Measurements from ENCODE around the gene PCDHGC3.

The PCDHGC3 gene

DNA sequence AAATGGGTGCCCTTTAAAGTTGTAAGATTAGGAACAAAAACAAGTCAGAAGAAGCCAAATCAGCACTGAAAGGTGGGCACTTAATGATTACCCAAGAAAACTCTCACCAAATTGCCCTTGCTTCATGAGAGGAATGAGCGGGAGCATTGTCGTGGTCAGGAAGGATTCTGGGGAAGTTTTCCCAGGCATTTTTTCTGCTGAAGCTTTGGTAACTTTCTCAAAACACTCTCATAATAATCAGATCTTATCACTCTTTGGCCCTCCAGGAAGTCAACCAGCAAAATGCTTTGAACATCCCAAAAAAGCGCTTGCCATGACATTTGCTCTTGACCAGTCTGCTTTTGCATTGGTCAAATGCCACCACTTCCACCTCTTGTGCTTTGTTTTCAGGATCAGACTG, 10.4 kb upstream of the PCDHGC3 start:
- H3K9me3 ChIP-seq (ENCODE audit: control insufficient read depth, low read depth, low read length): no peaks in the 10 kb centered on the region
- no peaks in the 10 kb centered on the region for H3K27me3 ChIP-seq (ENCODE audit: control insufficient read depth, insufficient read depth, low read length)
- H3K27ac ChIP-seq (ENCODE audit: low read length): no peak overlapping the region
- H3K9ac ChIP-seq (ENCODE audit: low read length): no peak overlapping the region
- H3K4me1 ChIP-seq (ENCODE audit: control insufficient read depth, low read depth, low read length): no peaks in the 10 kb centered on the region
- H3K36me3 ChIP-seq (ENCODE audit: control insufficient read depth, low read depth, low read length): no peaks in the 10 kb centered on the region
- no peak overlapping the region for H3K4me3 ChIP-seq (ENCODE audit: low read length)

DNA sequence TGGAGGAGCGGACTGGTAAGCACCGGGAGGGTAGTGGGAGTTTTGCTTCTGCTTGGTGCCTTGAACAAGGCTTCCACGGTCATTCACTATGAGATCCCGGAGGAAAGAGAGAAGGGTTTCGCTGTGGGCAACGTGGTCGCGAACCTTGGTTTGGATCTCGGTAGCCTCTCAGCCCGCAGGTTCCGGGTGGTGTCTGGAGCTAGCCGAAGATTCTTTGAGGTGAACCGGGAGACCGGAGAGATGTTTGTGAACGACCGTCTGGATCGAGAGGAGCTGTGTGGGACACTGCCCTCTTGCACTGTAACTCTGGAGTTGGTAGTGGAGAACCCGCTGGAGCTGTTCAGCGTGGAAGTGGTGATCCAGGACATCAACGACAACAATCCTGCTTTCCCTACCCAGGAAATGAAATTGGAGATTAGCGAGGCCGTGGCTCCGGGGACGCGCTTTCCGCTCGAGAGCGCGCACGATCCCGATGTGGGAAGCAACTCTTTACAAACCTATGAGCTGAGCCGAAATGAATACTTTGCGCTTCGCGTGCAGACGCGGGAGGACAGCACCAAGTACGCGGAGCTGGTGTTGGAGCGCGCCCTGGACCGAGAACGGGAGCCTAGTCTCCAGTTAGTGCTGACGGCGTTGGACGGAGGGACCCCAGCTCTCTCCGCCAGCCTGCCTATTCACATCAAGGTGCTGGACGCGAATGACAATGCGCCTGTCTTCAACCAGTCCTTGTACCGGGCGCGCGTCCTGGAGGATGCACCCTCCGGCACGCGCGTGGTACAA, 556 bp downstream of the PCDHGC3 start:
- H3K27ac ChIP-seq (ENCODE audit: low read length): no peak overlapping the region
- peak overlapping the region; percentile 66 for H3K4me3 ChIP-seq (ENCODE audit: low read length)
- H3K27me3 ChIP-seq (ENCODE audit: control insufficient read depth, insufficient read depth, low read length): peaks cover 31% of the 10 kb centered on the region
- H3K9me3 ChIP-seq (ENCODE audit: control insufficient read depth, low read depth, low read length): no peaks in the 10 kb centered on the region
- H3K4me1 ChIP-seq (ENCODE audit: control insufficient read depth, low read depth, low read length): no peaks in the 10 kb centered on the region
- H3K36me3 ChIP-seq (ENCODE audit: control insufficient read depth, low read depth, low read length): no peaks in the 10 kb centered on the region
- H3K9ac ChIP-seq (ENCODE audit: low read length): peak overlapping the region; percentile 43

GRCh38 chr5:141477044-141477575, 1.3 kb downstream of the PCDHGC3 start:
- no peak overlapping the region for H3K27ac ChIP-seq (ENCODE audit: low read length)

DNA sequence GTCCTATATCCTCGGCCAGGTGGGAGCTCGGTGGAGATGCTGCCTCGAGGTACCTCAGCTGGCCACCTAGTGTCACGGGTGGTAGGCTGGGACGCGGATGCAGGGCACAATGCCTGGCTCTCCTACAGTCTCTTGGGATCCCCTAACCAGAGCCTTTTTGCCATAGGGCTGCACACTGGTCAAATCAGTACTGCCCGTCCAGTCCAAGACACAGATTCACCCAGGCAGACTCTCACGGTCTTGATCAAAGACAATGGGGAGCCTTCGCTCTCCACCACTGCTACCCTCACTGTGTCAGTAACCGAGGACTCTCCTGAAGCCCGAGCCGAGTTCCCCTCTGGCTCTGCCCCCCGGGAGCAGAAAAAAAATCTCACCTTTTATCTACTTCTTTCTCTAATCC, 2.0 kb downstream of the PCDHGC3 start:
- Histone ChIP-seq H3K27ac (ENCODE audit: low read length) (no peak overlapping the region), H3K4me3 (ENCODE audit: low read length) (no peak overlapping the region), H3K36me3 (ENCODE audit: control insufficient read depth, low read depth, low read length) (no peaks in the 10 kb centered on the region), H3K27me3 (ENCODE audit: control insufficient read depth, insufficient read depth, low read length) (peaks cover 31% of the 10 kb centered on the region), H3K9ac (ENCODE audit: low read length) (no peak overlapping the region), H3K4me1 (ENCODE audit: control insufficient read depth, low read depth, low read length) (no peaks in the 10 kb centered on the region), H3K9me3 (ENCODE audit: control insufficient read depth, low read depth, low read length) (no peaks in the 10 kb centered on the region)

More at GRCh38 chr5:141477044-141477575, 1.3 kb downstream of the PCDHGC3 start:
- H3K36me3 ChIP-seq (ENCODE audit: control insufficient read depth, low read depth, low read length): no peaks in the 10 kb centered on the region
- H3K4me3 ChIP-seq (ENCODE audit: low read length): peak overlapping the region; percentile 66
- H3K9me3 ChIP-seq (ENCODE audit: control insufficient read depth, low read depth, low read length): no peaks in the 10 kb centered on the region
- H3K27me3 ChIP-seq (ENCODE audit: control insufficient read depth, insufficient read depth, low read length): peaks cover 31% of the 10 kb centered on the region
- H3K4me1 ChIP-seq (ENCODE audit: control insufficient read depth, low read depth, low read length): no peaks in the 10 kb centered on the region
- H3K9ac ChIP-seq (ENCODE audit: low read length): no peak overlapping the region

GRCh38 chr5:141478321-141478945, 2.7 kb downstream of the PCDHGC3 start:
- Histone ChIP-seq H3K9me3 (ENCODE audit: control insufficient read depth, low read depth, low read length) (no peaks in the 10 kb centered on the region), H3K36me3 (ENCODE audit: control insufficient read depth, low read depth, low read length) (no peaks in the 10 kb centered on the region), H3K4me1 (ENCODE audit: control insufficient read depth, low read depth, low read length) (peaks cover 1% of the 10 kb centered on the region), H3K9ac (ENCODE audit: low read length) (no peak overlapping the region), H3K4me3 (ENCODE audit: low read length) (no peak overlapping the region), H3K27me3 (ENCODE audit: control insufficient read depth, insufficient read depth, low read length) (peaks cover 31% of the 10 kb centered on the region), H3K27ac (ENCODE audit: low read length) (no peak overlapping the region)

GRCh38 chr5:141479776-141480175, 4.0 kb downstream of the PCDHGC3 start:
- Histone ChIP-seq H3K36me3 (ENCODE audit: control insufficient read depth, low read depth, low read length) (no peaks in the 10 kb centered on the region), H3K9me3 (ENCODE audit: control insufficient read depth, low read depth, low read length) (no peaks in the 10 kb centered on the region), H3K9ac (ENCODE audit: low read length) (no peak overlapping the region), H3K4me1 (ENCODE audit: control insufficient read depth, low read depth, low read length) (peaks cover 11% of the 10 kb centered on the region), H3K4me3 (ENCODE audit: low read length) (no peak overlapping the region), H3K27ac (ENCODE audit: low read length) (no peak overlapping the region), H3K27me3 (ENCODE audit: control insufficient read depth, insufficient read depth, low read length) (peaks cover 27% of the 10 kb centered on the region)

DNA sequence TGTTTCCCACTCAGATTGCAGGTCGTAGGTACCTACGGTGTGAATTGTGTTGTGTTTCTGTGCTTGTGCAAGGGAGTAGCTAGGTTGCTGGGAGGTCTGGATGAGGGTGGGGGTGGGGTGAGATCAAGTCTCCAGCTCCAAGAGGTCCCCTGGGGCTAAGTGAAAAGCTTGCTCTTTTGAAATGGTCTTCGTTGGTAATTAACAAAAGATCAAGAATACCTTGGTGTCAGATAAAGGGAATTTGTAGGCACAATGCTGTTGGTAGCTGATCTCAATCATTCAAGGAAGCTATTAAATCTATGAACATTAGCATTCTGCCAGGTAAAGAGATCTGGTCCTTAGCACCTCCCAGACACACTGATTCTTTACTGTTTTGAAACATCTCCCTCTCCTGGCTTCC, 8.1 kb downstream of the PCDHGC3 start:
- H3K27ac ChIP-seq (ENCODE audit: low read length): peak overlapping the region; percentile 76
- peak overlapping the region; percentile 91 for H3K4me3 ChIP-seq (ENCODE audit: low read length)
- no peaks in the 10 kb centered on the region for H3K9me3 ChIP-seq (ENCODE audit: control insufficient read depth, low read depth, low read length)
- H3K4me1 ChIP-seq (ENCODE audit: control insufficient read depth, low read depth, low read length): peaks cover 20% of the 10 kb centered on the region
- H3K9ac ChIP-seq (ENCODE audit: low read length): peak overlapping the region; percentile 56
- H3K27me3 ChIP-seq (ENCODE audit: control insufficient read depth, insufficient read depth, low read length): peaks cover 19% of the 10 kb centered on the region
- no peaks in the 10 kb centered on the region for H3K36me3 ChIP-seq (ENCODE audit: control insufficient read depth, low read depth, low read length)

- Histone ChIP-seq H3K9ac (ENCODE audit: low read length) (peak overlapping the region; percentile 56), H3K36me3 (ENCODE audit: control insufficient read depth, low read depth, low read length) (no peaks in the 10 kb centered on the region), H3K4me3 (ENCODE audit: low read length) (peak overlapping the region; percentile 91), H3K4me1 (ENCODE audit: control insufficient read depth, low read depth, low read length) (peaks cover 23% of the 10 kb centered on the region), H3K27ac (ENCODE audit: low read length) (peak overlapping the region; percentile 76), H3K27me3 (ENCODE audit: control insufficient read depth, insufficient read depth, low read length) (peaks cover 19% of the 10 kb centered on the region), H3K9me3 (ENCODE audit: control insufficient read depth, low read depth, low read length) (no peaks in the 10 kb centered on the region)
Measured at GRCh38 chr5:141484310-141484640, 8.5 kb downstream of the PCDHGC3 start.

DNA sequence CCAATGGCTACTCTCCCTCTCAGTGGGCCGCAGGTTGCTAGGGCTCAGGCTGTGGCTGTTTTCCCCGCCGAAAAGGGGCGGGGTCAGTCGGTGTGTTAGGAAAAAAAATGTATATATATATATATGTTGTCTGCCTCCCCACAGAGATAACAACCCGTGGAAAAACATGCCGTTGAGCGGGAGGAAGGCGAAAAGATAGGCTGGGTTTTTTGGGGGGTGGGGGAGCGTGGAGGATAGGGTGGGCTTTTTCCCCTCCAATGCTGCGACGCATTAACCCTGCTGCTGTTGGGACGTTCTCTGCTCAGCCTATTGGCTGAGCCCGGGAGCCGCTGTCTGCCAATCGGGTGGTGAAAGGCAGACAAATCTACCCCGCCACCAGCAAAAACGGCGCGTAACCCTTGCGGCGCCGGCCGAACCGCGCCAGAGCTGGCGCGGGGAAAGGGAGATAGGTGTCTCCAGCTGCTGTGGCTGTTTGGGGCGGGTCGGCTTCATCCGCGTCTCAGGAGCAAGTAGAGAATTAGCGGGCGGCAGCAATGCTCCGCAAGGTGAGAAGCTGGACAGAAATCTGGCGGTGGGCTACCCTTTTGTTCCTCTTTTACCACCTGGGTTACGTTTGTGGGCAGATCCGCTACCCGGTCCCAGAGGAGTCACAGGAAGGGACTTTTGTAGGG, 9.0 kb downstream of the PCDHGC3 start, which contains the start of gene PCDHGC4:
Gene PCDHGC4 (plus strand): TSS at position 390 of the 671 bp plus-strand sequence. CDS start 144 bp downstream, at position 534.
- Histone ChIP-seq H3K4me1 (ENCODE audit: control insufficient read depth, low read depth, low read length) (peaks cover 23% of the 10 kb centered on the region), H3K4me3 (ENCODE audit: low read length) (peak within 1 kb of the TSS; percentile 91), H3K9ac (ENCODE audit: low read length) (peak within 1 kb of the TSS; percentile 56), H3K36me3 (ENCODE audit: control insufficient read depth, low read depth, low read length) (peaks cover 3% of the 10 kb centered on the region), H3K9me3 (ENCODE audit: control insufficient read depth, low read depth, low read length) (no peaks in the 10 kb centered on the region), H3K27me3 (ENCODE audit: control insufficient read depth, insufficient read depth, low read length) (peaks cover 19% of the 10 kb centered on the region), H3K27ac (ENCODE audit: low read length) (peak within 1 kb of the TSS; percentile 76)

DNA sequence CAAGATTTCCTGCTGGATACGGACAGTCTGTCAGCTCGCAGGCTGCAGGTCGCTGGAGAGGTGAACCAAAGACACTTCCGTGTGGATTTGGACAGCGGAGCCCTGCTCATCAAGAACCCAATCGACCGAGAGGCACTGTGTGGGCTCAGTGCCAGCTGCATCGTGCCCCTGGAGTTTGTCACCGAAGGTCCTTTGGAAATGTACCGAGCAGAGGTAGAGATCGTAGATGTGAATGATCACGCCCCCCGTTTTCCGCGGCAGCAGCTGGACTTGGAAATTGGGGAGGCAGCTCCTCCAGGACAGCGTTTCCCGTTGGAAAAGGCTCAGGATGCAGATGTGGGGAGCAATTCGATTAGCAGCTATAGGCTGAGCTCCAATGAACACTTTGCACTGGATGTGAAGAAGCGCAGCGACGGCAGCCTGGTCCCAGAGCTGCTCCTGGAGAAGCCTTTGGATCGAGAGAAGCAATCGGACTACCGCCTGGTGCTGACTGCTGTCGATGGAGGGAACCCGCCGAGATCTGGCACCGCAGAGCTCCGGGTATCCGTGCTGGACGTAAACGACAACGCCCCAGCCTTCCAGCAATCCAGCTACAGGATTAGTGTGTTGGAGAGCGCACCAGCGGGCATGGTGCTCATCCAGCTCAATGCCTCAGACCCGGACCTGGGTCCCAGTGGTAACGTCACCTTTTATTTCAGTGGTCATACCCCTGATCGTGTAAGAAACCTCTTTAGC, 9.7 kb downstream of the PCDHGC3 start:
- peak overlapping the region; percentile 56 for H3K9ac ChIP-seq (ENCODE audit: low read length)
- H3K36me3 ChIP-seq (ENCODE audit: control insufficient read depth, low read depth, low read length): peaks cover 5% of the 10 kb centered on the region
- peak overlapping the region; percentile 91 for H3K4me3 ChIP-seq (ENCODE audit: low read length)
- peaks cover 23% of the 10 kb centered on the region for H3K4me1 ChIP-seq (ENCODE audit: control insufficient read depth, low read depth, low read length)
- H3K27me3 ChIP-seq (ENCODE audit: control insufficient read depth, insufficient read depth, low read length): peaks cover 19% of the 10 kb centered on the region
- no peak overlapping the region for H3K27ac ChIP-seq (ENCODE audit: low read length)
- H3K9me3 ChIP-seq (ENCODE audit: control insufficient read depth, low read depth, low read length): no peaks in the 10 kb centered on the region

DNA sequence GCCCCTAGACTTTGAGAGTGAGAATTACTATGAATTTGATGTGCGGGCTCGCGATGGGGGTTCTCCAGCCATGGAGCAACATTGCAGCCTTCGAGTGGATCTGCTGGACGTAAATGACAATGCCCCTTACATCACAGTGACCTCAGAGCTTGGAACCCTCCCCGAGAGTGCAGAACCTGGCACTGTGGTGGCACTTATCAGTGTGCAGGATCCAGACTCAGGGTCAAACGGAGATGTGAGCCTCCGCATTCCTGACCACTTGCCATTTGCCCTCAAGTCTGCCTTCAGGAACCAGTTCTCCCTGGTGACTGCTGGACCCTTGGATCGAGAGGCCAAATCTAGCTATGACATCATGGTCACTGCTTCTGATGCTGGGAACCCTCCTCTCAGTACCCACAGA, 10.3 kb downstream of the PCDHGC3 start:
- Histone ChIP-seq H3K36me3 (ENCODE audit: control insufficient read depth, low read depth, low read length) (peaks cover 5% of the 10 kb centered on the region), H3K27ac (ENCODE audit: low read length) (no peak overlapping the region), H3K4me3 (ENCODE audit: low read length) (peak overlapping the region; percentile 91), H3K27me3 (ENCODE audit: control insufficient read depth, insufficient read depth, low read length) (peaks cover 19% of the 10 kb centered on the region), H3K9me3 (ENCODE audit: control insufficient read depth, low read depth, low read length) (no peaks in the 10 kb centered on the region), H3K4me1 (ENCODE audit: control insufficient read depth, low read depth, low read length) (peaks cover 23% of the 10 kb centered on the region), H3K9ac (ENCODE audit: low read length) (no peak overlapping the region)
